ENCODE measurements around the gene RAB13.

Gene RAB13

GRCh38 chr1:153977250-153978240, 8.6 kb downstream of the RAB13 start, which contains the start of gene JTB:
TSS of gene JTB (minus strand) at chr1:153977674. CDS start at chr1:153977252, 422 bp downstream.
- DNase-seq: peak; percentile 40 to 90 (median 78)

- DNase-seq: peak in 1 of 14 donors; percentile 57
These were observed 9.3 kb downstream of the RAB13 start for GRCh38 chr1:153976819-153977249.

- no peak for DNase-seq
These were observed 12.6 kb downstream of the RAB13 start for GRCh38 chr1:153973525-153973924.

- no peak for DNase-seq
These were observed 13.1 kb downstream of the RAB13 start for GRCh38 chr1:153973071-153973470.

- no peak for DNase-seq
These were observed 15.8 kb downstream of the RAB13 start for GRCh38 chr1:153970346-153970745.

- no peak for DNase-seq
These were observed 17.2 kb downstream of the RAB13 start for GRCh38 chr1:153968972-153969371.

- peak in 1 of 14 donors; percentile 27 for DNase-seq
These were observed 17.7 kb downstream of the RAB13 start for GRCh38 chr1:153968408-153968807.

- DNase-seq: peak in 1 of 14 donors; percentile 79
These were observed 18.2 kb downstream of the RAB13 start for GRCh38 chr1:153968000-153968363.

GRCh38 chr1:153967107-153967999, 18.8 kb downstream of the RAB13 start, which contains the start of gene CREB3L4:
TSS of gene CREB3L4 (plus strand) at chr1:153967902. CDS start at chr1:153968526, 624 bp downstream.
- DNase-seq: peak; percentile 36 to 97 (median 89)

- DNase-seq: peak in 4 of 14 donors; percentile 42 to 53 (median 45)
These were observed 22.2 kb downstream of the RAB13 start for GRCh38 chr1:153963850-153964331.

- DNase-seq: peak; percentile 65 to 98 (median 94)
These were observed 22.9 kb downstream of the RAB13 start, which contains the start of gene SLC39A1 for GRCh38 chr1:153963030-153963849. TSS of gene SLC39A1 (minus strand) at chr1:153963537. CDS start at chr1:153962715, 822 bp downstream.

GRCh38 chr1:153962088-153963029, 23.8 kb downstream of the RAB13 start:
- DNase-seq: peak in 4 of 14 donors; percentile 21 to 55 (median 26)

- DNase-seq: no peak
These were observed 24.7 kb downstream of the RAB13 start for GRCh38 chr1:153961421-153961820.

- DNase-seq: no peak
These were observed 25.9 kb downstream of the RAB13 start for GRCh38 chr1:153960206-153960605.

GRCh38 chr1:153959454-153959853, 26.7 kb downstream of the RAB13 start:
- peak in 2 of 14 donors; percentile 15 to 42 for DNase-seq

- DNase-seq: no peak
These were observed 27.2 kb downstream of the RAB13 start for GRCh38 chr1:153958961-153959260.

GRCh38 chr1:153958111-153958960, 27.8 kb downstream of the RAB13 start, which contains the start of gene CRTC2:
TSS of gene CRTC2 (minus strand) at chr1:153958612. CDS start at chr1:153958497, 115 bp downstream.
- peak; percentile 74 to 98 (median 95) for DNase-seq

GRCh38 chr1:153957744-153958110, 28.4 kb downstream of the RAB13 start:
- DNase-seq: peak in 1 of 14 donors; percentile 57
